Neural cell (in vitro differentiated cells): ENCODE results near the gene BMERB1. TPM values are rescaled to one million over a fixed set of nuclear protein-coding genes. Genes with fewer than 3 reads are reported as not detected.

ENCODE experiments used
- H2AFZ ChIP-seq: fragments of 200-600, 300-800 bp; sonication (generic), shearing (Covaris generic); 2 replicates; pipeline ENCODE4 v1.6.0; 2014; ENCODE audit warnings: low read depth, mild to moderate bottlenecking, antibody characterized with exemption, low read length, moderate library complexity
- H3F3A ChIP-seq: fragments of 200-600 bp; shearing (Covaris generic); 2 replicates; pipeline ENCODE4 v1.6.1; 2016; ENCODE audit warnings: mild to moderate bottlenecking, moderate library complexity, mixed read lengths, antibody characterized with exemption, low read length; ENCODE audit not compliant: insufficient read depth, poor library complexity, severe bottlenecking
- H3K27ac ChIP-seq: fragments of 200-600, 300-800 bp; sonication (generic), shearing (Covaris generic); 2 replicates; pipeline ENCODE4 v1.5.1; 2014; ENCODE audit warnings: mild to moderate bottlenecking, low read length, moderate library complexity
- H3K27me3 ChIP-seq: fragments of 300-800, 200-600 bp; sonication (generic), shearing (Covaris generic); 2 replicates; pipeline ENCODE4 v1.6.0; 2014; ENCODE audit warnings: mild to moderate bottlenecking, low read depth, low read length, moderate library complexity; ENCODE audit not compliant: insufficient read depth
- H3K36me3 ChIP-seq: fragments of 300-800, 200-600 bp; sonication (generic), shearing (Covaris generic); 2 replicates; pipeline ENCODE4 v1.5.1; 2014; ENCODE audit warnings: mild to moderate bottlenecking, antibody characterized with exemption, low read length, moderate library complexity; ENCODE audit not compliant: insufficient read depth
- H3K4me2 ChIP-seq: fragments of 300-800, 200-600 bp; sonication (generic), shearing (Covaris generic); 2 replicates; pipeline ENCODE4 v1.6.0; 2014; ENCODE audit warnings: mild to moderate bottlenecking, low read length
- H3K4me3 ChIP-seq: fragments of 300-800, 200-600 bp; sonication (generic), shearing (Covaris generic); 2 replicates; pipeline ENCODE4 v1.5.1; 2014; ENCODE audit warnings: mild to moderate bottlenecking, low read length, moderate library complexity
- H3K79me2 ChIP-seq: fragments of 200-600 bp; shearing (Covaris generic); replicated peaks from 2 replicates; pipeline ENCODE4 v1.6.0; 2014; ENCODE audit warnings: mild to moderate bottlenecking, low read length, moderate library complexity; ENCODE audit not compliant: insufficient read depth
- H3K9ac ChIP-seq: fragments of 300-800, 200-600 bp; sonication (generic), shearing (Covaris generic); 2 replicates; pipeline ENCODE4 v1.6.1; 2016; ENCODE audit warnings: mild to moderate bottlenecking, low read length, mixed read lengths
- H3K9me2 ChIP-seq: fragments of 200-600 bp; shearing (Covaris generic); 2 replicates; pipeline ENCODE4 v1.6.1; 2016; ENCODE audit warnings: mild to moderate bottlenecking, low read length, mixed read lengths; ENCODE audit not compliant: insufficient read depth
- H3K9me3 ChIP-seq: fragments of 200-600, 300-800 bp; sonication (generic), shearing (Covaris generic); 2 replicates; pipeline ENCODE4 v1.6.1; 2016; ENCODE audit warnings: mild to moderate bottlenecking, mixed run types, low read length, moderate library complexity, mixed read lengths
- H4K20me1 ChIP-seq: fragments of 200-600 bp; shearing (Covaris generic); 2 replicates; pipeline ENCODE4 v1.6.1; 2016; ENCODE audit warnings: mild to moderate bottlenecking, mixed run types; ENCODE audit not compliant: insufficient read depth
- CTCF ChIP-seq: fragments of 450-650 bp; IDR thresholded peaks from 2 replicates; pipeline ENCODE4 v1.5.1; 2014; ENCODE audit warnings: antibody characterized with exemption, mild to moderate bottlenecking, moderate library complexity; ENCODE audit not compliant: poor library complexity, severe bottlenecking
- EP300 ChIP-seq: fragments of 450-650 bp; conservative IDR thresholded peaks from 2 replicates; pipeline ENCODE4 v1.6.1; 2014; ENCODE audit warnings: antibody characterized with exemption, mild to moderate bottlenecking, moderate library complexity; ENCODE audit not compliant: poor library complexity, severe bottlenecking
- EZH2 ChIP-seq: fragments of 200-600, 300-800 bp; shearing (Covaris generic), sonication (generic); IDR thresholded peaks from 2 replicates; pipeline ENCODE4 v1.6.1; 2014; ENCODE audit warnings: antibody characterized with exemption, low read length, borderline replicate concordance, mild to moderate bottlenecking; ENCODE audit not compliant: insufficient read depth, poor library complexity, severe bottlenecking
- MXI1 ChIP-seq: fragments of 450-650 bp; conservative IDR thresholded peaks from 2 replicates; pipeline ENCODE4 v1.6.1; 2014; ENCODE audit warnings: antibody characterized with exemption, mild to moderate bottlenecking; ENCODE audit not compliant: poor library complexity, severe bottlenecking
- POLR2AphosphoS5 ChIP-seq: IDR thresholded peaks from 2 replicates; pipeline ENCODE4 v1.6.1; 2012
- RAD21 ChIP-seq: fragments of 450-650 bp; conservative IDR thresholded peaks from 2 replicates; pipeline ENCODE4 v1.6.1; 2014; ENCODE audit warnings: antibody characterized with exemption, mild to moderate bottlenecking, moderate library complexity
- REST ChIP-seq: IDR thresholded peaks from 2 replicates; pipeline ENCODE4 v1.6.1; 2012; ENCODE audit warnings: borderline replicate concordance
- SMC3 ChIP-seq: fragments of 450-650 bp; conservative IDR thresholded peaks from 2 replicates; pipeline ENCODE4 v1.6.1; 2014; ENCODE audit warnings: antibody characterized with exemption, mild to moderate bottlenecking, moderate library complexity; ENCODE audit not compliant: poor library complexity
- TAF1 ChIP-seq: IDR thresholded peaks from 2 replicates; pipeline ENCODE4 v1.6.1; 2012; ENCODE audit warnings: low read depth
- polyA plus RNA-seq: library from polyadenylated mRNA; depleted of rRNA; stranded (reverse); fragments of >200 nt; gene quantifications from 2 replicates; pipeline ENCODE4 v1.2.3, GENCODE V29; 2014

BMERB1 gene
- polyA plus RNA-seq, 1 donor from 2014 or later, result 149 TPM

- no peak overlapping the region for H2AFZ ChIP-seq
- no peaks in the 10 kb centered on the region for H3K9me3 ChIP-seq
- peaks cover 7% of the 10 kb centered on the region for H3K36me3 ChIP-seq
- H3K27ac ChIP-seq, result no peak overlapping the region
- H3K4me3 ChIP-seq, result no peak overlapping the region
- no peaks in the 10 kb centered on the region for H3F3A ChIP-seq
- H3K9ac ChIP-seq, result no peak overlapping the region
- H4K20me1 ChIP-seq, result no peaks in the 10 kb centered on the region
- no peaks in the 10 kb centered on the region for H3K79me2 ChIP-seq
- no peak overlapping the region for H3K4me2 ChIP-seq
- H3K9me2 ChIP-seq, result no peaks in the 10 kb centered on the region
- TF ChIP-seq REST (no peak), EZH2 (no peak), CTCF (no peak), EP300 (no peak), SMC3 (no peak), TAF1 (no peak), MXI1 (no peak), RAD21 (no peak), POLR2AphosphoS5 (no peak)
- no peaks in the 10 kb centered on the region for H3K27me3 ChIP-seq
Observed at GRCh38 chr16:15616475-15617165, 182.2 kb downstream of the BMERB1 start.

GRCh38 chr16:15617901-15618300 is 183.5 kb downstream of the BMERB1 start:
- TF ChIP-seq POLR2AphosphoS5 (no peak), EP300 (no peak), EZH2 (no peak), CTCF (no peak), TAF1 (no peak), REST (no peak), RAD21 (no peak), SMC3 (no peak), MXI1 (no peak)
- Histone ChIP-seq H3K79me2 (no peaks in the 10 kb centered on the region), H3K27me3 (no peaks in the 10 kb centered on the region), H3K36me3 (peaks cover 7% of the 10 kb centered on the region), H4K20me1 (no peaks in the 10 kb centered on the region), H3K4me3 (no peak overlapping the region), H3K9ac (no peak overlapping the region), H3K4me2 (no peak overlapping the region), H3K27ac (no peak overlapping the region), H2AFZ (no peak overlapping the region), H3K9me2 (no peaks in the 10 kb centered on the region), H3F3A (no peaks in the 10 kb centered on the region), H3K9me3 (no peaks in the 10 kb centered on the region)
